HG02981 (cell line): ENCODE results near the gene ZPLD1.

Experiments
- ATAC-seq: cut with Tn5 transposase; IDR thresholded peaks from one replicate; pipeline ENCODE4 v1.9.1; 2021; ENCODE audit warnings: mild to moderate bottlenecking, moderate library complexity; ENCODE audit not compliant: unreplicated experiment

The ZPLD1 gene

GRCh38 chr3:102434715-102435114, at the start of gene ZPLD1:
Gene ZPLD1, plus strand, starts transcription at chr3:102435015. Its CDS starts 3,473 bp downstream, at chr3:102438488.
- ATAC-seq: no peak

- no peak for ATAC-seq
Measured at GRCh38 chr3:102390171-102390864, 44.5 kb upstream of the ZPLD1 start.

- ATAC-seq: no peak
Measured at GRCh38 chr3:102390916-102391315, 43.9 kb upstream of the ZPLD1 start.

GRCh38 chr3:102391491-102391890, 43.3 kb upstream of the ZPLD1 start:
- no peak for ATAC-seq

GRCh38 chr3:102394517-102394916, 40.3 kb upstream of the ZPLD1 start:
- no peak for ATAC-seq

GRCh38 chr3:102398176-102398575, 36.6 kb upstream of the ZPLD1 start:
- no peak for ATAC-seq

- no peak for ATAC-seq
Measured at GRCh38 chr3:102398666-102399065, 36.1 kb upstream of the ZPLD1 start.

- no peak for ATAC-seq
Measured at GRCh38 chr3:102400142-102400541, 34.7 kb upstream of the ZPLD1 start.

GRCh38 chr3:102400766-102401165, 34.0 kb upstream of the ZPLD1 start:
- ATAC-seq: no peak

- no peak for ATAC-seq
Measured at GRCh38 chr3:102410616-102411015, 24.2 kb upstream of the ZPLD1 start.

- ATAC-seq: peak; percentile 52
Measured at GRCh38 chr3:102415553-102415952, 19.3 kb upstream of the ZPLD1 start.

- no peak for ATAC-seq
Measured at GRCh38 chr3:102419786-102420185, 15.0 kb upstream of the ZPLD1 start.

- ATAC-seq: no peak
Measured at GRCh38 chr3:102441832-102442231, 7.0 kb downstream of the ZPLD1 start.

- ATAC-seq: no peak
Measured at GRCh38 chr3:102443021-102443420, 8.2 kb downstream of the ZPLD1 start.

GRCh38 chr3:102444101-102444500, 9.3 kb downstream of the ZPLD1 start:
- ATAC-seq: no peak

GRCh38 chr3:102447272-102447671, 12.5 kb downstream of the ZPLD1 start:
- no peak for ATAC-seq

- no peak for ATAC-seq
Measured at GRCh38 chr3:102449341-102449740, 14.5 kb downstream of the ZPLD1 start.

- ATAC-seq: no peak
Measured at GRCh38 chr3:102449930-102450329, 15.1 kb downstream of the ZPLD1 start.

- no peak for ATAC-seq
Measured at GRCh38 chr3:102450976-102451375, 16.2 kb downstream of the ZPLD1 start.

- no peak for ATAC-seq
Measured at GRCh38 chr3:102451543-102451942, 16.7 kb downstream of the ZPLD1 start.

- ATAC-seq: no peak
Measured at GRCh38 chr3:102454181-102454580, 19.4 kb downstream of the ZPLD1 start.

GRCh38 chr3:102457644-102458043, 22.8 kb downstream of the ZPLD1 start:
- ATAC-seq: no peak

- ATAC-seq: no peak
Measured at GRCh38 chr3:102460579-102460978, 25.8 kb downstream of the ZPLD1 start.
